ENCODE data around the gene C20orf144.

GRCh38 chr20:33687993-33688937, 26.1 kb downstream of the C20orf144 start:
- TF ChIP-seq CTCF (IDR thresholded peaks at IDR 0.05) (no peak), POLR2A (IDR thresholded peaks at IDR 0.05) (no peak)
